Sigmoid colon (tissue), 4 donors: ENCODE measurements around the gene ALOX5.

Source experiments
- POLR2A ChIP-seq, 2 donors: fragments of 450-650 bp; IDR thresholded peaks; one replicate each; pipeline ENCODE4 v1.6.1; 2016; ENCODE audit warnings: antibody characterized with exemption in 2 of 2, mild to moderate bottlenecking in 2 of 2, moderate library complexity in 2 of 2
- POLR2AphosphoS5 ChIP-seq, 4 donors: sonication (generic); formaldehyde crosslinking; IDR thresholded peaks; one replicate each; pipeline ENCODE4 v1.6.1; 2017; ENCODE audit warnings: antibody characterized with exemption in 4 of 4
- TF ChIP-seq, protein P1 (sequence below), 4 experiments: fragments of 450-650 bp in 3 of 4; fragments of 200-600 bp in 1 of 4; IDR thresholded peaks; one replicate each; pipeline ENCODE4 v1.5.1; 2016 to 2019; ENCODE audit warnings: antibody characterized with exemption in 4 of 4, mild to moderate bottlenecking in 3 of 4, moderate library complexity in 2 of 4

DNA sequence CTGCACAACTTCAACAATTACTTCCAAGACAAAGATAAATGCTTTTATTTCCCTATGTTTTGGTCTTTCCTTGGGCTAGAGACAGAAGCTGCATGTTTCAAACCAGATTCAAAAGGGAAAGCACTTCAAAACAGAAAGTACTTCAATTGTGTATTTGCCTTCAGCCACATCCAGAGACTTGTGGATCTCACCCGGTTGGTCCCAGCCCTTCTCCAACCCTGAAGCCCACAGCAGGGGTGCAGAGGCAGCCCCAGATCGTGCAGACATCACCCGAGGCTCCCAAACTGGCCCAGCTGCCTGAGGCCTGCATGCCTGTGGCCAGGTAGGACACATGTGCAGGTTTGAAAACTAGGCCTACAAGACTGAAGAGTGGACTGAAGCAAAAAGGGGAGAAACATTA is 80.8 kb downstream of the ALOX5 start:
- TF ChIP-seq POLR2AphosphoS5 (IDR thresholded peaks at IDR 0.05) (no peak), POLR2A (IDR thresholded peaks at IDR 0.05) (no peak)
- TF ChIP-seq, protein P1, sequence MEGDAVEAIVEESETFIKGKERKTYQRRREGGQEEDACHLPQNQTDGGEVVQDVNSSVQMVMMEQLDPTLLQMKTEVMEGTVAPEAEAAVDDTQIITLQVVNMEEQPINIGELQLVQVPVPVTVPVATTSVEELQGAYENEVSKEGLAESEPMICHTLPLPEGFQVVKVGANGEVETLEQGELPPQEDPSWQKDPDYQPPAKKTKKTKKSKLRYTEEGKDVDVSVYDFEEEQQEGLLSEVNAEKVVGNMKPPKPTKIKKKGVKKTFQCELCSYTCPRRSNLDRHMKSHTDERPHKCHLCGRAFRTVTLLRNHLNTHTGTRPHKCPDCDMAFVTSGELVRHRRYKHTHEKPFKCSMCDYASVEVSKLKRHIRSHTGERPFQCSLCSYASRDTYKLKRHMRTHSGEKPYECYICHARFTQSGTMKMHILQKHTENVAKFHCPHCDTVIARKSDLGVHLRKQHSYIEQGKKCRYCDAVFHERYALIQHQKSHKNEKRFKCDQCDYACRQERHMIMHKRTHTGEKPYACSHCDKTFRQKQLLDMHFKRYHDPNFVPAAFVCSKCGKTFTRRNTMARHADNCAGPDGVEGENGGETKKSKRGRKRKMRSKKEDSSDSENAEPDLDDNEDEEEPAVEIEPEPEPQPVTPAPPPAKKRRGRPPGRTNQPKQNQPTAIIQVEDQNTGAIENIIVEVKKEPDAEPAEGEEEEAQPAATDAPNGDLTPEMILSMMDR (IDR thresholded peaks at IDR 0.05), result no peak
